ENCODE results near the gene TSPAN14. TPM values are rescaled to one million over a fixed set of nuclear protein-coding genes. Genes with fewer than 3 reads are reported as not detected.

Gene TSPAN14
- total RNA-seq, 3 donors from 2014 or later (not counting 1 experiment from before 2014, with no cell fraction given), result 126 to 180 (median 173) TPM

- peaks cover 4 to 20% of the 10 kb centered on the region in 2 donors for H3K27me3 Mint-ChIP-seq (ENCODE audit: low read depth in 2 of 2)
- DNase-seq (no peak), ATAC-seq (no peak)
- H3K9me3 ChIP-seq (ENCODE audit: control insufficient read depth, insufficient read depth, low read length), result no peaks in the 10 kb centered on the region
- no peak overlapping the region for H3K4me3 ChIP-seq (ENCODE audit: low read length)
- no peak overlapping the region for H3K4me3 Mint-ChIP-seq
- H3K4me1 ChIP-seq (ENCODE audit: control insufficient read depth, insufficient read depth, low read length), result no peaks in the 10 kb centered on the region
- no peak overlapping the region for H3K27ac Mint-ChIP-seq
- no peaks in the 10 kb centered on the region for H3K36me3 Mint-ChIP-seq
- TF ChIP-seq, protein P1, sequence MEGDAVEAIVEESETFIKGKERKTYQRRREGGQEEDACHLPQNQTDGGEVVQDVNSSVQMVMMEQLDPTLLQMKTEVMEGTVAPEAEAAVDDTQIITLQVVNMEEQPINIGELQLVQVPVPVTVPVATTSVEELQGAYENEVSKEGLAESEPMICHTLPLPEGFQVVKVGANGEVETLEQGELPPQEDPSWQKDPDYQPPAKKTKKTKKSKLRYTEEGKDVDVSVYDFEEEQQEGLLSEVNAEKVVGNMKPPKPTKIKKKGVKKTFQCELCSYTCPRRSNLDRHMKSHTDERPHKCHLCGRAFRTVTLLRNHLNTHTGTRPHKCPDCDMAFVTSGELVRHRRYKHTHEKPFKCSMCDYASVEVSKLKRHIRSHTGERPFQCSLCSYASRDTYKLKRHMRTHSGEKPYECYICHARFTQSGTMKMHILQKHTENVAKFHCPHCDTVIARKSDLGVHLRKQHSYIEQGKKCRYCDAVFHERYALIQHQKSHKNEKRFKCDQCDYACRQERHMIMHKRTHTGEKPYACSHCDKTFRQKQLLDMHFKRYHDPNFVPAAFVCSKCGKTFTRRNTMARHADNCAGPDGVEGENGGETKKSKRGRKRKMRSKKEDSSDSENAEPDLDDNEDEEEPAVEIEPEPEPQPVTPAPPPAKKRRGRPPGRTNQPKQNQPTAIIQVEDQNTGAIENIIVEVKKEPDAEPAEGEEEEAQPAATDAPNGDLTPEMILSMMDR (IDR thresholded peaks at IDR 0.05), result no peak
- H3K4me1 Mint-ChIP-seq, result no peaks in the 10 kb centered on the region
- no peaks in the 10 kb centered on the region for H3K27me3 ChIP-seq (ENCODE audit: control insufficient read depth, insufficient read depth, low read length)
- H3K27ac ChIP-seq (ENCODE audit: low read length), result no peak overlapping the region
- 74% methylated on average over 5 of the region's 5 CpGs for WGBS (ENCODE audit: insufficient coverage)
- no peaks in the 10 kb centered on the region for H3K36me3 ChIP-seq (ENCODE audit: control insufficient read depth, insufficient read depth, low read length)
- intact Hi-C loops (cut with micrococcal nuclease), result no loop called here
- no peaks in the 10 kb centered on the region for H3K9me3 Mint-ChIP-seq
Measured at GRCh38 chr10:80552151-80552646, 98.1 kb downstream of the TSPAN14 start.

DNA sequence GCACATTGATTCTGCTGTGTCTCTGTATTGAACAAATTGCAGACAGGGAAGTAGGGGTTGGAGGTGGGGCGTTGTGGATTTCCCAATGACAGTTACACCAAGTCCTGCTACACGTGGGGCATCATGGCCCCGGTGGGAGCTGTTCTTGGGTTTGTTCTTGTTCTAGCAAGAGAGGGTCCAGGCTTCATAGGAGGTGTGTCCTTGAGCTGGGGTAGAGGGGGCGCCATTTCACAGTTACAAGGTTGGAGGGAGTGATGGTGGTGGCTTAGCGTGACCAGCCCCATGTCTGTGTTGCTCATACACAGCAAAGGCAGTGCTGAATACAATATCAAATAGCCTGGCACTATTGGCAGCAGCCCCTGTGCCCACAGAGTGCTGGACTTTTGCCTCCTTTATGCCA is 99.3 kb downstream of the TSPAN14 start:
- ATAC-seq (no peak), DNase-seq (no peak)
- no peak overlapping the region for H3K27ac ChIP-seq (ENCODE audit: low read length)
- TF ChIP-seq, protein P1 (IDR thresholded peaks at IDR 0.05), result no peak
- H3K36me3 ChIP-seq (ENCODE audit: control insufficient read depth, insufficient read depth, low read length), result no peaks in the 10 kb centered on the region
- Mint-ChIP-seq H3K4me3 (no peak overlapping the region), H3K36me3 (no peaks in the 10 kb centered on the region), H3K27ac (no peak overlapping the region), H3K27me3 (ENCODE audit: low read depth in 2 of 2) (peaks cover 3 to 20% of the 10 kb centered on the region in 2 donors), H3K4me1 (no peaks in the 10 kb centered on the region), H3K9me3 (no peaks in the 10 kb centered on the region)
- intact Hi-C loops (cut with micrococcal nuclease), result no loop called here
- H3K4me1 ChIP-seq (ENCODE audit: control insufficient read depth, insufficient read depth, low read length), result no peaks in the 10 kb centered on the region
- no peaks in the 10 kb centered on the region for H3K9me3 ChIP-seq (ENCODE audit: control insufficient read depth, insufficient read depth, low read length)
- H3K27me3 ChIP-seq (ENCODE audit: control insufficient read depth, insufficient read depth, low read length), result no peaks in the 10 kb centered on the region
- no peak overlapping the region for H3K4me3 ChIP-seq (ENCODE audit: low read length)
- 89% methylated on average over 5 of the region's 5 CpGs for WGBS (ENCODE audit: insufficient coverage)

GRCh38 chr10:80554050-80554449 is 99.9 kb downstream of the TSPAN14 start:
- no peaks in the 10 kb centered on the region for H3K27me3 ChIP-seq (ENCODE audit: control insufficient read depth, insufficient read depth, low read length)
- Mint-ChIP-seq H3K9me3 (no peaks in the 10 kb centered on the region), H3K27ac (no peak overlapping the region), H3K27me3 (ENCODE audit: low read depth in 2 of 2) (peaks cover 0 to 14% of the 10 kb centered on the region in 2 donors), H3K4me3 (no peak overlapping the region), H3K36me3 (no peaks in the 10 kb centered on the region), H3K4me1 (no peaks in the 10 kb centered on the region)
- DNase-seq (no peak), ATAC-seq (no peak)
- no peak overlapping the region for H3K4me3 ChIP-seq (ENCODE audit: low read length)
- no peaks in the 10 kb centered on the region for H3K4me1 ChIP-seq (ENCODE audit: control insufficient read depth, insufficient read depth, low read length)
- no peaks in the 10 kb centered on the region for H3K9me3 ChIP-seq (ENCODE audit: control insufficient read depth, insufficient read depth, low read length)
- WGBS (ENCODE audit: insufficient coverage), result 93% methylated on average over 5 of the region's 5 CpGs
- no peaks in the 10 kb centered on the region for H3K36me3 ChIP-seq (ENCODE audit: control insufficient read depth, insufficient read depth, low read length)
- intact Hi-C loops (cut with micrococcal nuclease), result no loop called here
- H3K27ac ChIP-seq (ENCODE audit: low read length), result no peak overlapping the region
- TF ChIP-seq, protein P1 (IDR thresholded peaks at IDR 0.05), result no peak

DNA sequence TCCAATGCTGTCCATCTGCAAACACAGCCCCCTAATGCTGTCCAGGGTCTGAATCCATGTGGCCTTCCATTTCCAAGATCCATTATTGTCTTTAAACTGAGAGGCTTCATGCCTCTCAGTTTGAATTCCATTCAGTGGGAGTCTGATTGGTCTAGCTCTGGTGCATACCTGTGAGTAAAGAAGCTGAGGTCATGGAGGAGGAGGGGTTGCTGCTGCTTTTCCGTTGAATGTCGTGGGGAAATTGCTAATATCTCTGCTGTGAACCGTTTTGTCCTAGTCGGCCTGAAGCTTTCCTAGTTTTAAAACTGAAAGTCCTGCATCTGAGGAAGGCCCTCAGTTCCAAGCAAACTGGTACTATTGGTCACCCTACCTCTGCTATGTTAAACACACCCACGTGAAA is 101.3 kb downstream of the TSPAN14 start:
- H3K27ac ChIP-seq (ENCODE audit: low read length), result no peak overlapping the region
- WGBS (ENCODE audit: insufficient coverage), result 76% methylated on average over 5 of the region's 5 CpGs
- H3K4me3 ChIP-seq (ENCODE audit: low read length), result no peak overlapping the region
- H3K4me1 ChIP-seq (ENCODE audit: control insufficient read depth, insufficient read depth, low read length), result no peaks in the 10 kb centered on the region
- Mint-ChIP-seq H3K36me3 (no peaks in the 10 kb centered on the region), H3K27me3 (ENCODE audit: low read depth in 2 of 2) (peaks cover 0 to 12% of the 10 kb centered on the region in 2 donors), H3K9me3 (no peaks in the 10 kb centered on the region), H3K4me1 (no peaks in the 10 kb centered on the region), H3K27ac (no peak overlapping the region), H3K4me3 (no peak overlapping the region)
- TF ChIP-seq, protein P1 (IDR thresholded peaks at IDR 0.05), result no peak
- no peaks in the 10 kb centered on the region for H3K36me3 ChIP-seq (ENCODE audit: control insufficient read depth, insufficient read depth, low read length)
- ATAC-seq, result no peak
- no peaks in the 10 kb centered on the region for H3K27me3 ChIP-seq (ENCODE audit: control insufficient read depth, insufficient read depth, low read length)
- DNase-seq, result no peak
- intact Hi-C loops (cut with micrococcal nuclease), result no loop called here
- no peaks in the 10 kb centered on the region for H3K9me3 ChIP-seq (ENCODE audit: control insufficient read depth, insufficient read depth, low read length)
